Measurements from ENCODE around the gene ABCC3.

GRCh38 chr17:50609380-50610074 lies 25.2 kb upstream of the ABCC3 start:
- TF ChIP-seq POLR2AphosphoS5 (IDR thresholded peaks at IDR 0.05) (no peak), CTCF (IDR thresholded peaks at IDR 0.05) (no peak), POLR2A (IDR thresholded peaks at IDR 0.05) (no peak)

Data from upper lobe of left lung (tissue), 4 donors.